DMS79 (cell line): Measurements from ENCODE around the gene OOSP2.

ENCODE experiments used
- DNase-seq: peaks from one replicate; lab custom pipeline; 2025; lab: John Stamatoyannopoulos, UW

The OOSP2 gene

DNA sequence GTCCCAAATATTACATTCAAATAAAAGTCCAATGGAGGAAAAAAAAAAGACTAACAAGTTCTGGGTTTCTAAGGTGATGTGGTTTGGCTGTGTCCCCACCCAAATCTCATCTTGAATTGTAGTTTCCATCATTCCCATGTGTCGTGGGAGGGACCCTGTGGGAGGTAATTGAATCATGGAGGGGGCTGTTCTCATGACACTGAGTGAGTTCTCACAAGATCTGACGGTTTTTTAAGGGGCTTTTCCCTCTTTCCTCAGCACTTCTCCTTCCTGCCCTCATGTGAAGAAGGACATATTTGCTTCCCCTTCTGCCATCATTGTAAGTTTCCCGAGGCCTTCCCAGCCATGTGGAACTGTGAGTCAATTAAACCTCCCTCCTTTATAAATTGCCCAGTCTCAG lies 40.3 kb downstream of the OOSP2 start:
- no peak for DNase-seq

DNA sequence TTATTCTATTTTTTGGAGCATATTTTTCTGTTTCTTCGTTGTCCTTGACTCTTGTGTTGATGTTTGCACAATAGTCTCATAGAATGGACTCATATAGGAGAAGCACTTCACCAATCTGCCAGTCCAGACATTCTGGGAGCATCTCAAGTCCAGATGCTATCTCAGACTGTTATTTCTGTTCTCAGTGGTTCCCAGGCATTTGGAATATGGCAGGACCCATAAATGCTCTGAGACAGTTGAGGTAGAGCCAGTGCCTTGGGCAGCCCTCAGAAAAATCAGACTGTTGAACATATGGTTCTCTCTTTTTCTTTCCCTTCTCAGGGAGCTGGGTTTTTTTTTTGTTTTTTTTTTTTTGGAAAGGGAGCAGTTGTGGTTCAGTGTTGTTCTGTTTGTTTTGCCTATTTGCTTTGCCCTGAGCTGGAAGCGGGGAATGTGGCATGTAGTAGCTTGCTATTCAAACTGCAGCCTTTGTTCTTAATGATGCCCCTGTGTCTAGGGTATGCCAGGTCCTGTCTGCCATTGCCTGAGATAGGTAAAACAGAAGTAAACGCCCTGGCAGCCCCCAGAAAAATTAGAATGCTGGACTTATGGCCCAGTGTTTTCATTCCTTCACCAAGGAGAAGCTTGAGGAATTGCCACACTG lies 44.5 kb downstream of the OOSP2 start:
- DNase-seq = no peak

DNA sequence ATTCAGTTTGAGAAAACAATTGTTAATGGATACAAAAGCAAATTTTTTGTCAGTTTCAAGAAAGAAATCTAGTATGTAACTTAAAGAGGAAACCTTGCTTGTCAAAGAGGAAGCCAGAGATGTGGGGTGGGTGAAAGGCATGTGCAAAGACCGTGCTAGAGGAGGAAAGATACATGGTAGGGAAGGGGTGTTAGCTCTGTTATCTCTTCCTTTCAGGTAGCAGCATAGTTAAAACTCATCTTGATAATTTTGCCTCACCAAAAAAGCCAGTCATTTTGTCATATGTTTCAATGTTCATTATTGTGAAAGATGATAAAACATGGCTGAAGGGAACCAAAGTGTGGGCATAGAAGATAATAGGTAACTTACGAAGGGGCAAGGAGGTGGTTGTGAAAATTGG lies 45.7 kb downstream of the OOSP2 start:
- DNase-seq = no peak

DNA sequence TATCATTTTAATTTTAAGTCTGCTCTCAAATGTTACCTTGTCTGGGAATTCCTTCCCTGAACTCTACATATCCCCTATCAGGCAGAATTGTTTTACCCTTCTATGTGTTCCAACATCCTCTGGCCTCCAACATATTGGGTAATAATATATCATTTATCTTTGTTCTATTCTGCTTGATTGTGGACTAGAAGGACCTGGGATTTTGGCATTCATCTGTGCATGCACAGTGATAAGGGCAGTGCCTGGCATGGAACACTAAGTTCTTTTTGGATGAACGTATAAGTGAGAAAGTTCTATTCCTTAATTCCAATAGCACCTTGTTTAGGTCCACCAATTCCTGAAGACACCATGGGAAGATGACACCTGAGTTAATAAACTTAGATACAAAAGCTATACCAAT lies 47.0 kb downstream of the OOSP2 start:
- DNase-seq = no peak

DNA sequence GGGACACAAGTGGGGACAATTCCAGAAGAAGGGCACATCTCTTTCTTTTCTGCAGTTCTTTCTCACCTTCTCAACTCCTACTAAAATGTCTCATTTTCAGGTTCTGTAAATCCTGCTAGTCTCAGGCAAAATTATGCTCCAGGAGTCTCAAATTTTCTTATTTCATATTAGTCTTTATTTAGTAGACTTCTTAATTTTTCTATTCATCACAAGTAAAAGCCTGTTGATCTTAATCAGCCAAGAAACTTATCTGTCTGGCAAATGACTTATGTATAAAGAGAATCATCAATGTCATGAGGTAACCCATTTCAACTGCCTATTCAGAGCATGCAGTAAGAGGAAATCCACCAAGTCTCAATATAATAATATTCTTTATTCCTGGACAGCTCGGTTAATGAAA lies 48.2 kb downstream of the OOSP2 start, which contains the start of gene MS4A2:
Gene MS4A2, plus strand, starts transcription at position 301 of the 400 bp plus-strand sequence. CDS start 102 bp downstream, outside the sequence.
- no peak for DNase-seq

DNA sequence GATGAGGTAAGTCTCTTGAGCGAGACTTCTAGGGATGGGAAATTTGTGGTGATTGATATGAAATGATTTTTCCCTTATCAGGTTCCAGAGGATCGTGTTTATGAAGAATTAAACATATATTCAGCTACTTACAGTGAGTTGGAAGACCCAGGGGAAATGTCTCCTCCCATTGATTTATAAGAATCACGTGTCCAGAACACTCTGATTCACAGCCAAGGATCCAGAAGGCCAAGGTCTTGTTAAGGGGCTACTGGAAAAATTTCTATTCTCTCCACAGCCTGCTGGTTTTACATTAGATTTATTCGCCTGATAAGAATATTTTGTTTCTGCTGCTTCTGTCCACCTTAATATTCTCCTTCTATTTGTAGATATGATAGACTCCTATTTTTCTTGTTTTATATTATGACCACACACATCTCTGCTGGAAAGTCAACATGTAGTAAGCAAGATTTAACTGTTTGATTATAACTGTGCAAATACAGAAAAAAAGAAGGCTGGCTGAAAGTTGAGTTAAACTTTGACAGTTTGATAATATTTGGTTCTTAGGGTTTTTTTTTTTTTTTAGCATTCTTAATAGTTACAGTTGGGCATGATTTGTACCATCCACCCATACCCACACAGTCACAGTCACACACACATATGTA lies 55.4 kb downstream of the OOSP2 start:
- no peak for DNase-seq

DNA sequence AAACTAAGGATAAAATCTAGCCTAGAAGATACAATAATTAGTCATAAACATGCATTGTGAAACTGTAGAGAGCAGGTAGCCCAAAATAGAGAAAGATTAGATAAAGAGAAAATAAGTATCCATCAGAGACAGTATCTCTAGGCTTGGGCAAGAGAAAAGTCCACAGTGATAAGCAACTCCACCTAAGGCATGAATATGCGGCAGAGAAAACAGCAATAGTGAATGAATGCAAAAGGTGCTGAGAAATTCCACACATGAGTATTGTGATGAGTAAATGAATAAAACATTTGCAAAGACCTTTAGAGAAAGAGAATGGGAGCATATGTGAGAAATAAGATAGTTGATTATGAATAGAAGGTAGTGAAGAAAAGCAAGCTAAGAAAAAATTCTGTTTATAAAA lies 57.0 kb downstream of the OOSP2 start:
- DNase-seq = no peak
